ENCODE data around the gene RAB3IL1. TPM values are rescaled to one million over a fixed set of nuclear protein-coding genes. Genes with fewer than 3 reads are reported as not detected.

Gene RAB3IL1
- total RNA-seq, 6 donors from 2014 or later = 4.4 to 20.7 (median 10.0) TPM

DNA sequence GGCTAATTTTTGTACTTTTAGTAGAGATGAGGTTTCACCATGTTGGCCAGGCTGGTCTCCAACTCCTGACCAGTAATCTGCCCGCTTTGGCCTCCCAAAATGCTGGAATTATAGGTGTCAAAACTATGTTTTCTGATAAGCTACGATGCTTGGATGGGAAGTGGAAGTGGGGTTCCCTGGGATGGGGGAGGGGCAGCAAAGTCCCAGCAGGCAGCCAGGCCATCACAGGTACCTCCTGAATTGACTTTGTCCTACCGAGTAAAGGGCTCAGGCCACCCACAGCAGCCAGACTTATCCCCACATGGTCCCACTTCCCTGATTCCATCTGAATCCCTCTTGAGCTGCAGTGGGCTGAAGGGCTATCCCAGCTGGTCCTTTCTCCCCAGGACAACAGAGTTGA lies 43.2 kb upstream of the RAB3IL1 start:
- H3K27ac ChIP-seq = peak overlapping the region in 2 of 4 donors; percentile 56 to 57

DNA sequence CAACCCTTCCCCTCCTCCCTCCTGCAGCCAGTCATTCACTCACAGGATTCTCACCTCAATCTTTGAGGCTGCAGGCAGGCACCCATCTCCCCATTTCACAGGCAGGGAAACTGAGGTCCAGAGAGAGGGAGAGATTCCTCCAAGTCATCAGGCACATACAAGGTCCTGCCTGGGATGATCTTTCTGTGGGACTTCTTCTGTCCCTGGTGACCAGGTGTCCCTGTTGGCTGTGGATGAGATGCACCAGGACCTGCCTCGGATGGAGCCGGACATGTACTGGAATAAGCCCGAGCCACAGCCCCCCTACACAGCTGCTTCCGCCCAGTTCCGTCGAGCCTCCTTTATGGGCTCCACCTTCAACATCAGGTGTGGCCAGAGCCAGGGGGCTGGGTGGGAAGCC lies 42.3 kb upstream of the RAB3IL1 start:
- H3K27me3 ChIP-seq = peaks cover 0 to 8% (median 2%) of the 10 kb centered on the region in 4 donors
- ATAC-seq (ENCODE audit: low FRiP score in 2 of 2) (no peak), DNase-seq (no peak)
- no peak overlapping the region for H3K4me3 ChIP-seq
- no peaks in the 10 kb centered on the region for H3K9me3 ChIP-seq
- WGBS, 2 donors = 80 to 96% methylated on average over 3 to 6 of the region's 6 CpGs
- TF ChIP-seq EP300 (IDR thresholded peaks at IDR 0.05) (no peak), POLR2AphosphoS5 (IDR thresholded peaks at IDR 0.05) (no peak), POLR2A (IDR thresholded peaks at IDR 0.05) (no peak)
- TF ChIP-seq, protein P1, sequence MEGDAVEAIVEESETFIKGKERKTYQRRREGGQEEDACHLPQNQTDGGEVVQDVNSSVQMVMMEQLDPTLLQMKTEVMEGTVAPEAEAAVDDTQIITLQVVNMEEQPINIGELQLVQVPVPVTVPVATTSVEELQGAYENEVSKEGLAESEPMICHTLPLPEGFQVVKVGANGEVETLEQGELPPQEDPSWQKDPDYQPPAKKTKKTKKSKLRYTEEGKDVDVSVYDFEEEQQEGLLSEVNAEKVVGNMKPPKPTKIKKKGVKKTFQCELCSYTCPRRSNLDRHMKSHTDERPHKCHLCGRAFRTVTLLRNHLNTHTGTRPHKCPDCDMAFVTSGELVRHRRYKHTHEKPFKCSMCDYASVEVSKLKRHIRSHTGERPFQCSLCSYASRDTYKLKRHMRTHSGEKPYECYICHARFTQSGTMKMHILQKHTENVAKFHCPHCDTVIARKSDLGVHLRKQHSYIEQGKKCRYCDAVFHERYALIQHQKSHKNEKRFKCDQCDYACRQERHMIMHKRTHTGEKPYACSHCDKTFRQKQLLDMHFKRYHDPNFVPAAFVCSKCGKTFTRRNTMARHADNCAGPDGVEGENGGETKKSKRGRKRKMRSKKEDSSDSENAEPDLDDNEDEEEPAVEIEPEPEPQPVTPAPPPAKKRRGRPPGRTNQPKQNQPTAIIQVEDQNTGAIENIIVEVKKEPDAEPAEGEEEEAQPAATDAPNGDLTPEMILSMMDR (IDR thresholded peaks at IDR 0.05) = no peak
- peaks cover 29 to 45% (median 39%) of the 10 kb centered on the region in 4 donors for H3K4me1 ChIP-seq
- H3K27ac ChIP-seq = no peak overlapping the region
- H3K36me3 ChIP-seq = peaks cover under 1 to 35% (median 13%) of the 10 kb centered on the region in 4 donors

More for the DNA sequence above, 43.2 kb upstream of the RAB3IL1 start:
- H3K9me3 ChIP-seq = no peaks in the 10 kb centered on the region
- H3K4me1 ChIP-seq = peaks cover 30 to 45% (median 39%) of the 10 kb centered on the region in 4 donors
- peaks cover 6 to 44% (median 21%) of the 10 kb centered on the region in 4 donors for H3K36me3 ChIP-seq
- no peak overlapping the region for H3K4me3 ChIP-seq
- TF ChIP-seq, protein P1 (IDR thresholded peaks at IDR 0.05) = no peak
- TF ChIP-seq POLR2A (IDR thresholded peaks at IDR 0.05) (no peak), POLR2AphosphoS5 (IDR thresholded peaks at IDR 0.05) (no peak), EP300 (IDR thresholded peaks at IDR 0.05) (no peak)
- ATAC-seq (ENCODE audit: low FRiP score in 2 of 2) = no peak
- H3K27me3 ChIP-seq = peaks cover 0 to 2% (median 0%) of the 10 kb centered on the region in 4 donors
- DNase-seq = no peak
- WGBS, 2 donors = 63 to 90% methylated on average over 2 to 3 of the region's 3 CpGs

DNA sequence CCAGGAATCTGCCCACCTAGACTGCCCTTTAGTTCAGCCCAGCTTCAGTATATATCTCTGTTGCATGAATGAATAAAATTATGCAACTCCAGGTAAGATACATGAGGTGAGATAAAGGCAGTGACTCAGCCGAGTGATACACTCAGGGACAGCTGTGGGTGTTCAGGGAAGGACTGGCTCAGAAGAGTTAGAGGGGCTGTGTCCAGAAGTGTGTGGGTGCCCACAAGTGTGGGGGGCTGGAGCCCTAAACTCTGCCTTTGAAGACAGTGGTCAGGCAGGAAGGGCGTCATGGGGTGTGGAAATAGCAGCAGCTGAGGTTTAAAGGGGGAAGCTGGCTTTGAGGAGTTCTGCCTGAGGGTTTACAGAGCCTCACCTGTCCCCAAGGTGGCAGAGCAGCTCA lies 41.7 kb upstream of the RAB3IL1 start:
- Histone ChIP-seq H3K27me3 (peaks cover 0 to 8% (median 2%) of the 10 kb centered on the region in 4 donors), H3K27ac (peak overlapping the region in 1 of 4 donors; percentile 6), H3K9me3 (no peaks in the 10 kb centered on the region), H3K36me3 (peaks cover 0 to 30% (median 8%) of the 10 kb centered on the region in 4 donors), H3K4me1 (peaks cover 29 to 44% (median 39%) of the 10 kb centered on the region in 4 donors), H3K4me3 (no peak overlapping the region)
- DNase-seq = no peak
- WGBS, 2 donors = 28 to 38% methylated on average over 2 of the region's 2 CpGs
- no peak for ATAC-seq (ENCODE audit: low FRiP score in 2 of 2)
- TF ChIP-seq, protein P1 (IDR thresholded peaks at IDR 0.05) = no peak
- TF ChIP-seq EP300 (IDR thresholded peaks at IDR 0.05) (no peak), POLR2A (IDR thresholded peaks at IDR 0.05) (no peak), POLR2AphosphoS5 (IDR thresholded peaks at IDR 0.05) (no peak)

DNA sequence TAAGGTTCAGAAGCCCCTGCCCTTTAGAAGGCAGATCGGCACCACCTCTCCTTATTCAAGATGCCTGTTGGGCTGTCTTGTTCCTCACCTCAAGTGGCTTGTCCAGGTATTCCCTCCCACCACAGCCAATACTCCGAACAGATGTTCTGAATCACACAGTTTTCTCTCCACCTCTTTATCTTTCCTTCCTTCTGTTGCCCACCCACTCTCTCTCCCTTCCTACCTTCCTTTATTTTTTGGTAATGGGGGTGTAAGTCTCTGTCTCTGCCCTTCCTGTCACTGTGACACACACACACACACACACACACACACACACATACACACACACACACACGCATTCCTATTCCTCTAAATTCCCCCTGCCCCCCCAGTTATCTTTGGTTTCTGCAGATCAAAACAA lies 41.2 kb upstream of the RAB3IL1 start:
- 62 to 63% methylated on average over 3 of the region's 3 CpGs for WGBS, 2 donors
- peaks cover 24 to 38% (median 34%) of the 10 kb centered on the region in 4 donors for H3K4me1 ChIP-seq
- DNase-seq (no peak), ATAC-seq (ENCODE audit: low FRiP score in 2 of 2) (no peak)
- peaks cover 0 to 24% (median 4%) of the 10 kb centered on the region in 4 donors for H3K36me3 ChIP-seq
- H3K9me3 ChIP-seq = no peaks in the 10 kb centered on the region
- no peak overlapping the region for H3K4me3 ChIP-seq
- TF ChIP-seq EP300 (IDR thresholded peaks at IDR 0.05) (no peak), POLR2AphosphoS5 (IDR thresholded peaks at IDR 0.05) (no peak), POLR2A (IDR thresholded peaks at IDR 0.05) (no peak)
- TF ChIP-seq, protein P1 (IDR thresholded peaks at IDR 0.05) = no peak
- peaks cover 0 to 8% (median 2%) of the 10 kb centered on the region in 4 donors for H3K27me3 ChIP-seq
- H3K27ac ChIP-seq = peak overlapping the region in 1 of 4 donors; percentile 6
